Keratinocyte (primary cell): ENCODE results near the gene STOX2. TPM values are rescaled to one million over a fixed set of nuclear protein-coding genes. Genes with fewer than 3 reads are reported as not detected.

ENCODE experiments used
- DNase-seq: peaks from one replicate; pipeline ENCODE4 v3.0.0-alpha.2; 2011; ENCODE audit warnings: low read depth, missing footprints, low spot score
- FAIRE-seq: peaks from 2 replicates; lab custom pipeline; 2011; peaks lifted over from hg19 to GRCh38; lab: Jason Lieb, UNC
- H2AFZ ChIP-seq: 2 replicates; pipeline ENCODE4 v1.6.0; 2012; ENCODE audit warnings: low read length, control low read depth, inconsistent platforms; ENCODE audit not compliant: control insufficient read depth
- H3K27ac ChIP-seq: 2 replicates; pipeline ENCODE4 v1.5.1; 2011; ENCODE audit warnings: low read length; ENCODE audit not compliant: control insufficient read depth, insufficient read depth
- H3K27me3 ChIP-seq: 3 replicates; pipeline ENCODE4 v1.6.0; 2011; ENCODE audit warnings: low read length; ENCODE audit not compliant: control insufficient read depth, insufficient read depth; ENCODE audit errors: extremely low read depth
- H3K36me3 ChIP-seq, 2 experiments: 2 replicates in 1 of 2; 3 replicates in 1 of 2; pipeline ENCODE4 v1.5.1; 2011; ENCODE audit warnings: low read length in 2 of 2, mild to moderate bottlenecking in 1 of 2; ENCODE audit not compliant: control insufficient read depth in 2 of 2, insufficient read depth in 2 of 2; ENCODE audit errors: extremely low read depth in 1 of 2
- H3K4me1 ChIP-seq: 3 replicates; pipeline ENCODE4 v1.5.1; 2011; ENCODE audit warnings: low read length; ENCODE audit not compliant: control insufficient read depth, insufficient read depth; ENCODE audit errors: extremely low read depth
- H3K4me2 ChIP-seq: 3 replicates; pipeline ENCODE4 v1.6.0; 2011; ENCODE audit warnings: low read depth, low read length; ENCODE audit not compliant: control insufficient read depth, insufficient read depth; ENCODE audit errors: extremely low read depth
- H3K4me3 ChIP-seq, 3 experiments: fragments of 200-600 bp in 1 of 3; sonication (generic) in 1 of 3; 2 replicates in 2 of 3; 3 replicates in 1 of 3; pipeline ENCODE4 v1.5.1; 2011 to 2016; ENCODE audit warnings: low read length in 3 of 3, mild to moderate bottlenecking in 3 of 3, control low read depth in 2 of 3, inconsistent platforms in 1 of 3, low read depth in 1 of 3, mixed read lengths in 1 of 3, mixed run types in 1 of 3, moderate library complexity in 1 of 3; ENCODE audit not compliant: control insufficient read depth in 2 of 3, insufficient read depth in 2 of 3; ENCODE audit errors: extremely low read depth in 1 of 3
- H3K79me2 ChIP-seq: 2 replicates; pipeline ENCODE4 v1.6.0; 2012; ENCODE audit warnings: low read length; ENCODE audit not compliant: control insufficient read depth, insufficient read depth
- H3K9ac ChIP-seq: 3 replicates; pipeline ENCODE4 v1.6.0; 2011; ENCODE audit warnings: low read length; ENCODE audit not compliant: control insufficient read depth, insufficient read depth; ENCODE audit errors: extremely low read depth
- H3K9me1 ChIP-seq: 3 replicates; pipeline ENCODE4 v1.6.0; 2011; ENCODE audit warnings: low read length; ENCODE audit not compliant: control insufficient read depth, insufficient read depth; ENCODE audit errors: extremely low read depth
- H3K9me3 ChIP-seq: 2 replicates; pipeline ENCODE4 v1.5.1; 2012; ENCODE audit warnings: low read depth, low read length; ENCODE audit not compliant: control insufficient read depth
- H4K20me1 ChIP-seq: 3 replicates; pipeline ENCODE4 v1.6.0; 2011; ENCODE audit warnings: low read length; ENCODE audit not compliant: control insufficient read depth, insufficient read depth; ENCODE audit errors: extremely low read depth
- CTCF ChIP-seq, 3 experiments: IDR thresholded peaks in 1 of 3; conservative IDR thresholded peaks in 1 of 3; optimal IDR thresholded peaks in 1 of 3; 2 replicates in 2 of 3; 3 replicates in 1 of 3; pipeline versions ENCODE3 to v1.5.1; 2011; ENCODE audit warnings: low read length in 3 of 3, mild to moderate bottlenecking in 3 of 3, moderate library complexity in 2 of 3, control low read depth in 1 of 3, inconsistent platforms in 1 of 3; ENCODE audit not compliant: insufficient read depth in 2 of 3; ENCODE audit errors: extremely low read depth in 1 of 3
- EZH2 ChIP-seq: IDR thresholded peaks from one replicate; pipeline ENCODE4 v1.6.1; 2012; ENCODE audit warnings: inconsistent platforms, mild to moderate bottlenecking, low read length, moderate library complexity
- dilution Hi-C: fragments of 300-500 bp; cut with MboI; formaldehyde crosslinking; loops from one replicate; pipeline ENCODE4 v1.7.0; 2020; ENCODE audit warnings: low sequenced_read_pairs; ENCODE audit not compliant: extremely low pct_ligation_motif_present
- polyA plus RNA-seq, 5 experiments: library from polyadenylated mRNA; depleted of rRNA in 3 of 5; stranded (reverse) in 3 of 5; stranded (forward) in 1 of 5; unstranded in 1 of 5; fragments of >200 nt; gene quantifications; 1 replicate in 1 of 5; 2 replicates in 3 of 5; 3 replicates in 1 of 5; pipeline versions ENCODE4 v1.2.1 to v1.2.3, GENCODE V29; 2011 to 2012; ENCODE audit warnings: missing spikeins in 2 of 5, low read depth in 1 of 5, low replicate concordance in 1 of 5

STOX2 gene
- polyA plus RNA-seq, 1 donor (not counting 4 experiments of a cell fraction or from before 2014, with no cell fraction given), result 1.6 TPM

DNA sequence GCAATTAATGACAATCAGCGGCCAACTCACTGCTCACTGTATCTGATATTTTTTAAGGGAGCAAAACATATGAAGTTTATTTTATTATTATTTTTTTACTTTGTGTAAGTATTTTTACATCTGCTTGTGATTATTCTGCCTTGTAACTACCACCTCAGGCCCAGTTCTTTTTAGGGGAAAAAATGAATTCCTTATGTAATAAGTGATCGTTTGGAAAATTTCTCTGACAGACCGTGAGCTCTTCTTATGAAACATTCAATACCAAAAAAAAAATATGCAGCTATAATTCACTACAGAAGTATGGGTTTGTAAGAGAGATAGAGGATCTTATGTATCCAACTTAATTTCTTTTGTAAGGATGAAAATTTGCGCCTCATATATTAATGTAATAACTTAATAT, 33.5 kb upstream of the STOX2 start:
- Histone ChIP-seq H4K20me1 (no peaks in the 10 kb centered on the region), H3K27me3 (no peaks in the 10 kb centered on the region), H3K4me2 (no peak overlapping the region), H3K27ac (no peak overlapping the region), H3K9me3 (no peaks in the 10 kb centered on the region), H3K36me3 (no peaks in the 10 kb centered on the region), H3K9ac (no peak overlapping the region), H3K4me3 (no peak overlapping the region), H3K79me2 (no peaks in the 10 kb centered on the region), H3K4me1 (peaks cover 12% of the 10 kb centered on the region), H3K9me1 (no peaks in the 10 kb centered on the region), H2AFZ (no peak overlapping the region)
- TF ChIP-seq EZH2 (no peak), CTCF (optimal IDR thresholded peaks at IDR 0.05 in 1 of 3, IDR thresholded peaks at IDR 0.05 in 1 of 3, conservative IDR thresholded peaks at IDR 0.05 in 1 of 3; ENCODE audit: extremely low read depth in 1 of 3, insufficient read depth in 2 of 3, low read length in 3 of 3) (no peak)
- no peak for DNase-seq
- dilution Hi-C loops, result no loop called here
- no peak for FAIRE-seq

DNA sequence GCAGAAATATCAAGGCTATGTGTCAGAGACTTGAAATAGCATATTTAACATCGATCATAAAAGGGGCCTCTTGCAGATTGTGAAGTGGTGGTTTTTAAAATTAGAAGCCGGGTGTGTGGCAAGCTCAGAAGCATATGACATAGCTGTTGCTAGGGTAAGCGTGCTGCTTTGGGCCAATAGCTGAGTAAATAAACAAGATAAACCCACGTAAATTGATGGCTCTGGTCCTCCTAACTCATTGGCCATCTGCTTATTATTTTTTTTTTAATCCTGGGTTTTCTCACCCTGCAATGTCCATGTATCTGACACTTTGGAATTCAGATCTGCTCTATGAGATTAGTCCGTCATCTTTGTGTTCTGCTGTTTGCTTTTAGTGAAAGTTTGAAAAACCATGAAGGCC, 32.6 kb upstream of the STOX2 start:
- Histone ChIP-seq H3K9me1 (no peaks in the 10 kb centered on the region), H3K4me1 (peaks cover 19% of the 10 kb centered on the region), H3K27ac (no peak overlapping the region), H3K4me2 (no peak overlapping the region), H3K79me2 (no peaks in the 10 kb centered on the region), H2AFZ (no peak overlapping the region), H3K27me3 (no peaks in the 10 kb centered on the region), H3K9ac (no peak overlapping the region), H3K36me3 (no peaks in the 10 kb centered on the region), H4K20me1 (no peaks in the 10 kb centered on the region), H3K4me3 (no peak overlapping the region), H3K9me3 (no peaks in the 10 kb centered on the region)
- DNase-seq, result no peak
- TF ChIP-seq CTCF (optimal IDR thresholded peaks at IDR 0.05 in 1 of 3, IDR thresholded peaks at IDR 0.05 in 1 of 3, conservative IDR thresholded peaks at IDR 0.05 in 1 of 3; ENCODE audit: extremely low read depth in 1 of 3, insufficient read depth in 2 of 3, low read length in 3 of 3) (no peak), EZH2 (no peak)
- no peak for FAIRE-seq
- dilution Hi-C loops, result no loop called here
